Glutamatergic neuron (in vitro differentiated cells): Measurements from ENCODE around the gene MYL1. TPM values are rescaled to one million over a fixed set of nuclear protein-coding genes. Genes with fewer than 3 reads are reported as not detected.

Experiments
- DNase-seq: peaks from one replicate; pipeline ENCODE4 v3.0.0; 2022
- H3K27ac Mint-ChIP-seq: one replicate; pipeline ENCODE4 v1.8.0; 2020; ENCODE audit warnings: mild to moderate bottlenecking, mixed read lengths, inconsistent platforms; ENCODE audit not compliant: unreplicated experiment
- H3K27me3 Mint-ChIP-seq: one replicate; pipeline ENCODE4 v1.8.0; 2020; ENCODE audit warnings: mild to moderate bottlenecking, moderate library complexity, mixed read lengths, inconsistent platforms; ENCODE audit not compliant: unreplicated experiment
- H3K36me3 Mint-ChIP-seq: one replicate; pipeline ENCODE4 v1.8.0; 2020; ENCODE audit warnings: mild to moderate bottlenecking, mixed read lengths, inconsistent platforms; ENCODE audit not compliant: unreplicated experiment
- H3K4me1 Mint-ChIP-seq: one replicate; pipeline ENCODE4 v1.8.0; 2020; ENCODE audit warnings: mild to moderate bottlenecking, low read depth, mixed read lengths, inconsistent platforms; ENCODE audit not compliant: unreplicated experiment
- H3K4me3 Mint-ChIP-seq: one replicate; pipeline ENCODE4 v1.8.0; 2020; ENCODE audit warnings: mild to moderate bottlenecking, mixed read lengths, inconsistent platforms; ENCODE audit not compliant: unreplicated experiment
- H3K9me3 Mint-ChIP-seq: one replicate; pipeline ENCODE4 v1.8.0; 2020; ENCODE audit warnings: mild to moderate bottlenecking, moderate library complexity, mixed read lengths, inconsistent platforms; ENCODE audit not compliant: unreplicated experiment
- total RNA-seq: library from RNA; stranded (reverse); fragmentation: NEBNext Ultra II Directional; extraction: Animal tissue kit (Norgen Biotek cat#: 25700); gene quantifications from one replicate; pipeline ENCODE4 v1.2.1, GENCODE V29; 2021; ENCODE audit not compliant: unreplicated experiment
- TF ChIP-seq, protein P1 (sequence below): fragments of 200-600 bp; sonication (generic); IDR thresholded peaks from one replicate; pipeline ENCODE4 v1.5.0; 2021; ENCODE audit not compliant: partially characterized antibody, unreplicated experiment

MYL1 gene
- total RNA-seq, 1 donor from 2014 or later, result not detected

DNA sequence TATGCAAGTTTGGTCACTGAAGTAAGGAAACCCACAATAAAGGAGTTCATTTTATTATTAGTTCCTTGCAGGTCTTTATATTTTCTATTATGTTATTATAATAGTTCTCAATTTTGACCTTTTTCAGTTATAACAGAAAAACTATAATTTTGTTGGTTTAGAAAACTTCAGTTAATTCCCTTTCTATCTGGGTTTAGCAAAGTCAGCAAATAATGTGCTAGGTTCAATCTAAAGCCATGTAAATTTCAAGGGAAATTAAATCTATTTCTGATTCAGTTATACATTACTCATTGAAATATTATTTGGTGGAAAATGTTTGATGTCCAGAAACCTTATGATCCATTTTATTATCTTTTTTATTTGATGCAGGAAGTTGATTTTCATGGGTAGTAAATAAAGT, 43.7 kb downstream of the MYL1 start:
- no peak overlapping the region for H3K27ac Mint-ChIP-seq
- peaks cover 2% of the 10 kb centered on the region for H3K9me3 Mint-ChIP-seq
- TF ChIP-seq, protein P1, sequence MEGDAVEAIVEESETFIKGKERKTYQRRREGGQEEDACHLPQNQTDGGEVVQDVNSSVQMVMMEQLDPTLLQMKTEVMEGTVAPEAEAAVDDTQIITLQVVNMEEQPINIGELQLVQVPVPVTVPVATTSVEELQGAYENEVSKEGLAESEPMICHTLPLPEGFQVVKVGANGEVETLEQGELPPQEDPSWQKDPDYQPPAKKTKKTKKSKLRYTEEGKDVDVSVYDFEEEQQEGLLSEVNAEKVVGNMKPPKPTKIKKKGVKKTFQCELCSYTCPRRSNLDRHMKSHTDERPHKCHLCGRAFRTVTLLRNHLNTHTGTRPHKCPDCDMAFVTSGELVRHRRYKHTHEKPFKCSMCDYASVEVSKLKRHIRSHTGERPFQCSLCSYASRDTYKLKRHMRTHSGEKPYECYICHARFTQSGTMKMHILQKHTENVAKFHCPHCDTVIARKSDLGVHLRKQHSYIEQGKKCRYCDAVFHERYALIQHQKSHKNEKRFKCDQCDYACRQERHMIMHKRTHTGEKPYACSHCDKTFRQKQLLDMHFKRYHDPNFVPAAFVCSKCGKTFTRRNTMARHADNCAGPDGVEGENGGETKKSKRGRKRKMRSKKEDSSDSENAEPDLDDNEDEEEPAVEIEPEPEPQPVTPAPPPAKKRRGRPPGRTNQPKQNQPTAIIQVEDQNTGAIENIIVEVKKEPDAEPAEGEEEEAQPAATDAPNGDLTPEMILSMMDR, result no peak
- no peak overlapping the region for H3K4me3 Mint-ChIP-seq
- H3K27me3 Mint-ChIP-seq, result no peaks in the 10 kb centered on the region
- DNase-seq, result no peak
- H3K36me3 Mint-ChIP-seq, result no peaks in the 10 kb centered on the region
- no peaks in the 10 kb centered on the region for H3K4me1 Mint-ChIP-seq

DNA sequence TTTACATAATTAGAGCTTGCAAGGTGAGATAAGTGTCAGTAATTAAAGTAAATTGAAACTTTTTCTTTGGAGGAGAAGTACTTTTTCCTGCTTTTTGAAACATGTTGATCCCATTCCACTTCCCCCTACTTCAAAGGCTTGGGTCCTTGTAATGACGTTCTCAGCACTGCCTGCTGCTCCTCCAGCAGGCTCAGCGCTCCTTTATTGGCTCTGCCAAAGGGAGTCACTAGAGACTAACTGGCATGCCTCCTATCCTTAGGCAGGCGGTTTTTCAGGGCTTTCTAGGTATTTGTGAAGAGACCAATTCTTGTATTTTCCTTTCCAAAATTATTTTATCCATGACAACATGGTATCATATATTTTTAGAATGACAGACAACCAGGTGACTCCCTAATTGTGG, 45.8 kb downstream of the MYL1 start:
- no peak for DNase-seq
- TF ChIP-seq, protein P1, result no peak
- Mint-ChIP-seq H3K27ac (no peak overlapping the region), H3K4me3 (no peak overlapping the region), H3K4me1 (no peaks in the 10 kb centered on the region), H3K36me3 (no peaks in the 10 kb centered on the region), H3K9me3 (no peaks in the 10 kb centered on the region), H3K27me3 (no peaks in the 10 kb centered on the region)

DNA sequence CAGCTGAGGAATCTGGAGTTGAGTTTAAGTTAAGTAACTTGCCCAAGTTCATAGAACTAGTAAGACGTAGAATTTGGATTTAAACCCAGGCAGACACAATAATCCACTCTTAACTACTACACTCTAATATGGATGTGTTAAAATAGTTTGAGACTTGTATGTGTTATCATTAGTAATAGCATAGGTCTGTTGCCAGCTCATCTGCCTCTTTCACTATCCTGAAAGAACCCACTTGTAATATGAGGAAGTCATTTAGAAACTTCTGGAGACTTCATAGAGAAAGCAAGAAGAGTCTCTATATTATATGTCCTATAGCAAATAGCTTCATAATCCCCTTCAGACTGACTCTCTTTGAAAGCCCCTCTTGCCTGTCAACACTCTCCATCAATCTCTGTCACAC, 46.7 kb downstream of the MYL1 start:
- H3K27me3 Mint-ChIP-seq, result no peaks in the 10 kb centered on the region

DNA sequence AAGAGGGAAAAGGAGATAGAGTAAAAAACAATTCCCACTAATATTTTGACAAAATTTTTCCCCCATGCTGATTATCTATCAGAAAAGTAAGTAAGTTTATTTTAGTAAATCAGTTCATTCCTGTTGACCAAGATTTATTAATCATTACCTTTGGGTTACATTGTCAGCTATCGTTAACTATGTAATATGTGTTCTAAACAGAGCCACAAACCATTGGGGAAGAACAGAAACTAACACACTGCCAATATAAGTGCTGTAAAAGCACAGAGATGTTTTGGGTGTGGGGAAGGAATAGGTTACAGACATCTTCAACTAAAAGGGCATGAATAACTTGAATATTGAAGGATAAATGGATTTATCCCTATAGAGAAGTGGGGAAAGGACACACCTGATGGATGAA, 47.3 kb downstream of the MYL1 start:
- TF ChIP-seq, protein P1, result no peak

More for the DNA sequence above, 46.7 kb downstream of the MYL1 start:
- H3K36me3 Mint-ChIP-seq, result no peaks in the 10 kb centered on the region
- H3K4me1 Mint-ChIP-seq, result no peaks in the 10 kb centered on the region
- no peaks in the 10 kb centered on the region for H3K9me3 Mint-ChIP-seq
- H3K4me3 Mint-ChIP-seq, result no peak overlapping the region
- no peak for DNase-seq
- TF ChIP-seq, protein P1, result no peak
- no peak overlapping the region for H3K27ac Mint-ChIP-seq

DNA sequence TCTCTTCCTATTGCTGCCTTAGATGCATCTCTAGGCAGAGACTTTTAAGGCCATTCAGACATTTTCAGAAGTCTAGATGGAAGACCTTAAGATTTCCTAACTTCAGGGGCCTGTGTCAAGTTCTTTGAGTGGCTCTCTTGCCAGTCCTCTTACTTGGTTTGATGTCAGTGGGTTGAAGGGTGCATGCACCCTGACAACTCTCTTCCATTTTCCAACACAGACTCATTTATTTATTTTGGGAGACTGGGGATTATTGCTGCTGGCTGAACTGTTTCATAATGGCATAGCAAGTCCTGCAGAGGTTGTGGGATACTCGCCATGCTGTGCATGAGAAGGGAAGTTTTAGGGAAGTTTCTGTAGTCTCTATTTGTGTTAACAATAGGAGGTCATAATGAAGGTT, 50.7 kb downstream of the MYL1 start:
- H3K27me3 Mint-ChIP-seq, result no peaks in the 10 kb centered on the region
- H3K9me3 Mint-ChIP-seq, result no peaks in the 10 kb centered on the region

More for the DNA sequence above, 47.3 kb downstream of the MYL1 start:
- no peak for DNase-seq
- Mint-ChIP-seq H3K27me3 (no peaks in the 10 kb centered on the region), H3K36me3 (no peaks in the 10 kb centered on the region), H3K4me1 (no peaks in the 10 kb centered on the region), H3K9me3 (no peaks in the 10 kb centered on the region), H3K27ac (no peak overlapping the region), H3K4me3 (no peak overlapping the region)

More for the DNA sequence above, 50.7 kb downstream of the MYL1 start:
- no peaks in the 10 kb centered on the region for H3K4me1 Mint-ChIP-seq
- DNase-seq, result no peak
- H3K36me3 Mint-ChIP-seq, result no peaks in the 10 kb centered on the region
- TF ChIP-seq, protein P1, result no peak
- no peak overlapping the region for H3K27ac Mint-ChIP-seq
- no peak overlapping the region for H3K4me3 Mint-ChIP-seq
